H1 (cell line): ENCODE measurements around the gene CNPY2. TPM values are rescaled to one million over a fixed set of nuclear protein-coding genes. Genes with fewer than 3 reads are reported as not detected.

Experiments used
- CTCF ChIA-PET: fragments of 300-600 bp; sonication (Branson Sonifier 250); formaldehyde crosslinking; loops from one replicate; lab custom pipeline; 2021; ENCODE audit not compliant: partially characterized antibody; lab: Charles Lee
- POLR2A ChIA-PET: fragments of 300-600 bp; sonication (Branson Sonifier 250); formaldehyde crosslinking; loops from one replicate; lab custom pipeline; 2021; ENCODE audit warnings: inconsistent platforms; ENCODE audit not compliant: partially characterized antibody; lab: Charles Lee
- DNase-seq, 2 experiments: peaks; one replicate each; pipeline versions ENCODE4 v3.0.0 to v3.0.0-alpha.2; 2010 to 2022; ENCODE audit warnings: low spot score in 2 of 2, low read depth in 1 of 2, mixed read lengths in 1 of 2
- FAIRE-seq: peaks from 2 replicates; lab custom pipeline; 2011; peaks lifted over from hg19 to GRCh38; lab: Jason Lieb, UNC
- H2AFZ ChIP-seq: 2 replicates; pipeline ENCODE4 v1.8.1; 2012; ENCODE audit warnings: low read length, inconsistent platforms
- H2AK5ac ChIP-seq: 2 replicates; pipeline ENCODE4 v1.6.1; 2013; ENCODE audit warnings: low read depth, low read length
- H2BK120ac ChIP-seq: replicated peaks from 2 replicates; pipeline ENCODE3; 2013; ENCODE audit warnings: low read depth, low read length, inconsistent platforms
- H2BK12ac ChIP-seq: 2 replicates; pipeline ENCODE4 v1.6.1; 2013; ENCODE audit warnings: low read depth, low read length
- H2BK15ac ChIP-seq: 2 replicates; pipeline ENCODE4 v1.6.1; 2013; ENCODE audit warnings: low read length
- H2BK20ac ChIP-seq: 2 replicates; pipeline ENCODE4 v1.6.1; 2013; ENCODE audit warnings: low read length
- H2BK5ac ChIP-seq: 2 replicates; pipeline ENCODE4 v1.6.1; 2013; ENCODE audit warnings: low read depth, low read length
- H3K14ac ChIP-seq: 2 replicates; pipeline ENCODE4 v1.6.1; 2013; ENCODE audit warnings: inconsistent platforms; ENCODE audit not compliant: insufficient read length
- H3K18ac ChIP-seq: 2 replicates; pipeline ENCODE4 v1.6.1; 2013; ENCODE audit warnings: low read length; ENCODE audit errors: extremely low read depth
- H3K23ac ChIP-seq: 2 replicates; pipeline ENCODE4 v1.6.1; 2013; ENCODE audit warnings: inconsistent platforms; ENCODE audit not compliant: insufficient read length
- H3K23me2 ChIP-seq: 2 replicates; pipeline ENCODE4 v1.6.1; 2013; ENCODE audit warnings: low read depth, low read length
- H3K27ac ChIP-seq: 2 replicates; pipeline ENCODE4 v1.6.1; 2011; ENCODE audit warnings: low read depth, low read length, inconsistent platforms
- H3K27me3 ChIP-seq, 4 experiments: replicated peaks in 1 of 4; 1 replicate in 1 of 4; 2 replicates in 3 of 4; pipeline versions ENCODE4 v1.6.1 to v1.8.1; 2011 to 2013; ENCODE audit warnings: low read length in 3 of 4, mild to moderate bottlenecking in 3 of 4, inconsistent platforms in 2 of 4, mixed read lengths in 2 of 4, moderate library complexity in 1 of 4; ENCODE audit not compliant: control insufficient read depth in 3 of 4, insufficient read depth in 3 of 4; ENCODE audit errors: extremely low read depth in 1 of 4
- H3K36me3 ChIP-seq, 4 experiments: 2 replicates each; pipeline versions ENCODE4 v1.6.1 to v1.8.1; 2011 to 2013; ENCODE audit warnings: mild to moderate bottlenecking in 4 of 4, low read length in 3 of 4, moderate library complexity in 2 of 4, control low read depth in 1 of 4, inconsistent platforms in 1 of 4; ENCODE audit not compliant: insufficient read depth in 4 of 4, control insufficient read depth in 2 of 4
- H3K4ac ChIP-seq: replicated peaks from 2 replicates; pipeline ENCODE3; 2013; ENCODE audit warnings: low read length, low read depth, mixed read lengths, inconsistent platforms; ENCODE audit not compliant: insufficient read length
- H3K4me1 ChIP-seq, 4 experiments: replicated peaks in 1 of 4; 1 replicate in 1 of 4; 2 replicates in 3 of 4; pipeline versions ENCODE4 v1.6.1 to v1.8.1; 2011 to 2013; ENCODE audit warnings: low read length in 3 of 4, inconsistent platforms in 2 of 4, mixed read lengths in 1 of 4; ENCODE audit not compliant: insufficient read depth in 4 of 4, control insufficient read depth in 3 of 4
- H3K4me2 ChIP-seq, 2 experiments: 2 replicates each; pipeline versions ENCODE4 v1.6.1 to v1.8.1; 2011 to 2013; ENCODE audit warnings: low read depth in 2 of 2, low read length in 2 of 2, control low read depth in 1 of 2, inconsistent platforms in 1 of 2, mild to moderate bottlenecking in 1 of 2; ENCODE audit not compliant: insufficient read depth in 1 of 2
- H3K4me3 ChIP-seq, 4 experiments: fragments of 200-600, 300-600 bp in 1 of 4; sonication (generic), shearing (Covaris generic), sonication (Bioruptor Twin) in 1 of 4; 2 replicates each; pipeline versions ENCODE4 v1.5.1 to v1.8.1; 2011 to 2016; ENCODE audit warnings: low read length in 4 of 4, low read depth in 3 of 4, control low read depth in 2 of 4, inconsistent platforms in 2 of 4, mild to moderate bottlenecking in 2 of 4, mixed read lengths in 1 of 4, moderate library complexity in 1 of 4; ENCODE audit not compliant: insufficient read depth in 2 of 4; ENCODE audit errors: extremely low read depth in 1 of 4
- H3K56ac ChIP-seq: replicated peaks from 2 replicates; pipeline ENCODE3; 2013; ENCODE audit warnings: low read depth, mild to moderate bottlenecking, mixed read lengths, low read length, inconsistent platforms; ENCODE audit not compliant: insufficient read length
- H3K79me1 ChIP-seq: 2 replicates; pipeline ENCODE4 v1.6.1; 2013; ENCODE audit warnings: low read depth, low read length, control low read depth
- H3K79me2 ChIP-seq, 2 experiments: 2 replicates each; pipeline versions ENCODE4 v1.6.1 to v1.8.1; 2012 to 2013; ENCODE audit warnings: low read length in 2 of 2, mild to moderate bottlenecking in 2 of 2, inconsistent platforms in 1 of 2; ENCODE audit not compliant: insufficient read depth in 2 of 2, control insufficient read depth in 1 of 2
- H3K9ac ChIP-seq, 4 experiments: replicated peaks in 1 of 4; 1 replicate in 1 of 4; 2 replicates in 3 of 4; pipeline versions ENCODE4 v1.6.1 to v1.8.1; 2011 to 2013; ENCODE audit warnings: low read depth in 3 of 4, low read length in 3 of 4, control low read depth in 2 of 4, mild to moderate bottlenecking in 2 of 4, moderate library complexity in 2 of 4, inconsistent platforms in 1 of 4; ENCODE audit errors: extremely low read depth in 1 of 4
- H3K9me3 ChIP-seq, 2 experiments: 2 replicates each; pipeline versions ENCODE4 v1.6.1 to v1.8.1; 2012 to 2013; ENCODE audit warnings: mild to moderate bottlenecking in 2 of 2, moderate library complexity in 2 of 2, control low read depth in 1 of 2, inconsistent platforms in 1 of 2, low read depth in 1 of 2, low read length in 1 of 2, mixed read lengths in 1 of 2; ENCODE audit not compliant: insufficient read depth in 2 of 2
- H4K20me1 ChIP-seq, 2 experiments: replicated peaks in 1 of 2; 2 replicates each; pipeline versions ENCODE3 to v1.8.1; 2011 to 2013; ENCODE audit warnings: inconsistent platforms in 2 of 2, low read length in 2 of 2, mild to moderate bottlenecking in 1 of 2; ENCODE audit not compliant: insufficient read depth in 2 of 2, control insufficient read depth in 1 of 2
- H4K5ac ChIP-seq: 2 replicates; pipeline ENCODE4 v1.6.1; 2013; ENCODE audit warnings: low read length, low read depth, mixed read lengths, inconsistent platforms; ENCODE audit not compliant: insufficient read length
- H4K8ac ChIP-seq: 2 replicates; pipeline ENCODE4 v1.8.0; 2013; ENCODE audit warnings: mild to moderate bottlenecking, moderate library complexity, low read length, inconsistent platforms; ENCODE audit not compliant: insufficient read depth; ENCODE audit errors: extremely low read depth
- H4K91ac ChIP-seq: replicated peaks from 2 replicates; pipeline ENCODE3; 2013; ENCODE audit warnings: low read length, mixed read lengths, inconsistent platforms; ENCODE audit not compliant: insufficient read length
- ATF3 ChIP-seq: IDR thresholded peaks from 2 replicates; pipeline ENCODE4 v1.6.1; 2011; ENCODE audit warnings: low read depth, mild to moderate bottlenecking, low read length; ENCODE audit not compliant: insufficient read depth
- BCL11A ChIP-seq, 2 experiments: IDR thresholded peaks; one replicate each; pipeline ENCODE4 v1.6.1; 2011; ENCODE audit warnings: low read depth in 2 of 2, low read length in 2 of 2, mild to moderate bottlenecking in 2 of 2
- CEBPB ChIP-seq: IDR thresholded peaks from 2 replicates; pipeline ENCODE4 v1.6.1; 2012; ENCODE audit warnings: low read depth, low read length
- EP300 ChIP-seq, 2 experiments: IDR thresholded peaks; 1 replicate in 1 of 2; 2 replicates in 1 of 2; pipeline ENCODE4 v1.6.1; 2011 to 2012; ENCODE audit warnings: low read depth in 2 of 2, low read length in 2 of 2, mild to moderate bottlenecking in 2 of 2, borderline replicate concordance in 1 of 2, inconsistent platforms in 1 of 2, moderate library complexity in 1 of 2
- EZH2 ChIP-seq: fragments of 200-600 bp; sonication (generic); IDR thresholded peaks from 2 replicates; pipeline ENCODE4 v1.7.1; 2012; ENCODE audit warnings: low read depth, mild to moderate bottlenecking, moderate library complexity, low read length, inconsistent platforms; ENCODE audit not compliant: severe bottlenecking
- NANOG ChIP-seq: IDR thresholded peaks from 2 replicates; pipeline ENCODE4 v1.6.1; 2011; ENCODE audit warnings: low read length, low read depth, mild to moderate bottlenecking, inconsistent platforms; ENCODE audit not compliant: insufficient read depth, poor library complexity, severe bottlenecking
- RAD21 ChIP-seq, 2 experiments: IDR thresholded peaks in 1 of 2; conservative IDR thresholded peaks in 1 of 2; 2 replicates each; pipeline ENCODE4 v1.6.1; 2011; ENCODE audit warnings: low read depth in 2 of 2, low read length in 2 of 2, improper control_type of control experiment in 1 of 2, inconsistent platforms in 1 of 2, mild to moderate bottlenecking in 1 of 2, moderate library complexity in 1 of 2
- RBBP5 ChIP-seq: IDR thresholded peaks from 2 replicates; pipeline ENCODE4 v1.7.1; 2012; ENCODE audit warnings: low read depth, mild to moderate bottlenecking, inconsistent platforms, low read length, moderate library complexity, borderline replicate concordance
- RNF2 ChIP-seq: fragments of 200-900, 300-1000 bp; sonication (generic); IDR thresholded peaks from 2 replicates; pipeline ENCODE4 v1.7.1; 2016; ENCODE audit warnings: borderline replicate concordance, low read depth, mild to moderate bottlenecking, antibody characterized with exemption, low read length; ENCODE audit not compliant: poor library complexity, severe bottlenecking; ENCODE audit errors: missing control alignments
- WGBS, 2 experiments: shearing (Covaris generic) in 1 of 2; methylation state at CpG; one replicate each; pipeline versions ENCODE4 v1.1.6 to v1.1.7; 2013 to 2015; ENCODE audit warnings: low lambda C conversion rate in 2 of 2, mixed read lengths in 2 of 2, inconsistent platforms in 1 of 2, low coverage in 1 of 2, missing lambda C conversion rate in 1 of 2; ENCODE audit not compliant: insufficient replicate concordance in 2 of 2, insufficient coverage in 1 of 2, insufficient read length in 1 of 2; ENCODE audit errors: extremely low coverage in 1 of 2, missing lambda C conversion rate in 1 of 2; 5-methylcytosine and 5-hydroxymethylcytosine counted together
- polyA plus RNA-seq, 7 experiments: library from polyadenylated mRNA; depleted of rRNA in 3 of 7; stranded (reverse) in 5 of 7; unstranded in 2 of 7; fragments of >200 nt in 5 of 7; fragments of 200-250 nt in 2 of 7; gene quantifications; 1 replicate in 5 of 7; 2 replicates in 1 of 7; 4 replicates in 1 of 7; pipeline versions ENCODE4 v1.2.1 to v1.2.3, GENCODE V29; 2011 to 2013; ENCODE audit warnings: missing spikeins in 2 of 7, mixed read lengths in 2 of 7
- total RNA-seq: library from RNA; stranded (reverse); fragmentation: NEBNext Ultra II Directional; extraction: Animal tissue kit (Norgen Biotek cat#: 25700); gene quantifications from 2 replicates; pipeline ENCODE4 v1.2.1, GENCODE V29; 2021
- TF ChIP-seq, protein P1 (sequence below): IDR thresholded peaks from 2 replicates; pipeline ENCODE4 v1.6.1; 2012; ENCODE audit warnings: inconsistent platforms

Gene CNPY2
- total and polyA plus RNA-seq, 2 of the 8 experiments (the other 6 are each of a cell fraction or from before 2014, with no cell fraction given): 203 to 281 TPM

DNA sequence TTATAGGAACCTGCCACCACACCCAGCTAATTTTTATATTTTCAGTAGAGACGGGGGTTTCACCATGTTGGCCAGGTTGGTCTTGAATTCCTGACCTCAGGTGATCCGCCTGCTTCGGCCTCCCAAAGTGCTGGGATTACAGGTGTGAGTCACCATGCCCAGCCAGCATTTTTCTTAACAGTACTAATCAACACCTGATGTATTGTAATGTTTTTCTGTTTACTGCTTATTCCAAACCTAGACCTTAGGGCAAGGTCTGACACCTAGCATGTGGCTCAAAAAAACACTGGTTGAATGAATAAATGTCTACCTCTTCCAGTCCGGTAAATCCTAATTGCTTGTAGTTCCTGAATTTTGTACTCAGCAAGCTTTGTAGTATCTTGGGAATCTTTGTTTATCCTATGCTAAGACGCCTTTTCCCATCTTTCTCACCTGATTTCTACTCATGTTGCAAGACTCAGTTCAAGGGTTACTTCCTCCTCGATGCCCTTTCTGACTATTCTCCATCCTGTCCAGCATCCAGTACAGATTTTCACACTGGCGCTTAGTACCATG is 15.2 kb upstream of the CNPY2 start:
- no peak overlapping the region for H2BK15ac ChIP-seq
- H2BK5ac ChIP-seq: no peak overlapping the region
- H3K4ac ChIP-seq: no peak overlapping the region
- H2BK12ac ChIP-seq: no peak overlapping the region
- H3K9me3 ChIP-seq: no peaks in the 10 kb centered on the region
- H3K4me3 ChIP-seq: no peak overlapping the region
- CTCF ChIA-PET: interaction anchor here (0.6 to 7.2 kb wide), 5 partner anchors 14 to 1218 kb away, joined by 3 to 38 read pairs (median 3); partner anchors contain the start of genes CNPY2 and RNF41
- POLR2A ChIA-PET: interaction anchor here (0.9 to 1.1 kb wide), 2 partner anchors 9 to 15 kb away, joined by 3 read pairs; partner anchors contain the start of gene CNPY2
- H2AFZ ChIP-seq: no peak overlapping the region
- H3K23me2 ChIP-seq: peaks cover 7% of the 10 kb centered on the region; the same call in 1 of the 2 replicates
- H4K20me1 ChIP-seq: no peaks in the 10 kb centered on the region
- no peak overlapping the region for H2BK20ac ChIP-seq
- H3K56ac ChIP-seq: no peak overlapping the region
- H3K79me1 ChIP-seq: no peaks in the 10 kb centered on the region
- H4K8ac ChIP-seq: no peak overlapping the region
- H3K4me2 ChIP-seq: no peak overlapping the region
- no peak overlapping the region for H4K5ac ChIP-seq
- WGBS, 2 experiments: 85% methylated on average over 7 of the region's 7 CpGs; no CpG with 5 or more reads in 1 of the 2 experiments
- peaks cover 0 to 10% (median 5%) of the 10 kb centered on the region in 4 experiments; a peak in 6 of 7 replicates for H3K4me1 ChIP-seq
- H3K36me3 ChIP-seq: peaks cover 0 to 2% (median 0%) of the 10 kb centered on the region in 4 experiments; a peak in 1 of 8 replicates
- H2AK5ac ChIP-seq: no peak overlapping the region
- no peak overlapping the region for H3K9ac ChIP-seq
- no peak overlapping the region for H3K27ac ChIP-seq
- H2BK120ac ChIP-seq: no peak overlapping the region
- DNase-seq (no peak), FAIRE-seq (no peak)
- H3K23ac ChIP-seq: no peak overlapping the region
- H3K14ac ChIP-seq: no peak overlapping the region
- no peaks in the 10 kb centered on the region for H3K79me2 ChIP-seq
- no peak overlapping the region for H3K18ac ChIP-seq
- H3K27me3 ChIP-seq: no peaks in the 10 kb centered on the region
- H4K91ac ChIP-seq: no peak overlapping the region
- no peak for TF ChIP-seq EP300 (IDR thresholded peaks at IDR 0.05; ENCODE audit: borderline replicate concordance in 1 of 2, low read depth in 2 of 2, low read length in 2 of 2)
- no peak for TF ChIP-seq ATF3
- no peak for TF ChIP-seq RAD21 (IDR thresholded peaks at IDR 0.05 in 1 of 2, conservative IDR thresholded peaks at IDR 0.05 in 1 of 2; ENCODE audit: low read depth in 2 of 2, low read length in 2 of 2)
- no peak for TF ChIP-seq NANOG
- TF ChIP-seq BCL11A (IDR thresholded peaks at IDR 0.05; ENCODE audit: low read depth in 2 of 2, low read length in 2 of 2): no peak
- no peak for TF ChIP-seq EZH2
- TF ChIP-seq RBBP5: no peak
- TF ChIP-seq, protein P1, sequence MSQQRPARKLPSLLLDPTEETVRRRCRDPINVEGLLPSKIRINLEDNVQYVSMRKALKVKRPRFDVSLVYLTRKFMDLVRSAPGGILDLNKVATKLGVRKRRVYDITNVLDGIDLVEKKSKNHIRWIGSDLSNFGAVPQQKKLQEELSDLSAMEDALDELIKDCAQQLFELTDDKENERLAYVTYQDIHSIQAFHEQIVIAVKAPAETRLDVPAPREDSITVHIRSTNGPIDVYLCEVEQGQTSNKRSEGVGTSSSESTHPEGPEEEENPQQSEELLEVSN: no peak
- TF ChIP-seq RNF2: no peak
- TF ChIP-seq CEBPB: no peak
